NT2/D1 (cell line): ENCODE results near the gene NSUN6.
"Not testable (repeated sequence)": the region's sequence is repeated elsewhere in the genome, so short reads cannot be mapped to it uniquely, and the experiment has no call there.

Experiments used
- SUZ12 ChIP-seq: IDR thresholded peaks from 2 replicates; pipeline ENCODE4 v1.6.1; 2011; ENCODE audit not compliant: insufficient read length, insufficient read depth; ENCODE audit errors: extremely low read depth
- YY1 ChIP-seq: IDR thresholded peaks from 2 replicates; pipeline ENCODE4 v1.6.1; 2011; ENCODE audit not compliant: insufficient read length, insufficient read depth
- ZNF274 ChIP-seq: IDR thresholded peaks from 2 replicates; pipeline ENCODE4 v1.6.1; 2011; ENCODE audit warnings: mild to moderate bottlenecking, low read depth, low read length

- TF ChIP-seq ZNF274, YY1, SUZ12: not testable (repeated sequence)
Observed at GRCh38 chr10:18637400-18637799, 14.0 kb downstream of the NSUN6 start.
